ENCODE results near the gene RNF13. TPM values are rescaled to one million over a fixed set of nuclear protein-coding genes. Genes with fewer than 3 reads are reported as not detected.
"Not testable (repeated sequence)": the region's sequence is repeated elsewhere in the genome, so short reads cannot be mapped to it uniquely, and the experiment has no call there.

The RNF13 gene
- total RNA-seq, 2 donors from 2014 or later: 77.3 to 105 TPM

DNA sequence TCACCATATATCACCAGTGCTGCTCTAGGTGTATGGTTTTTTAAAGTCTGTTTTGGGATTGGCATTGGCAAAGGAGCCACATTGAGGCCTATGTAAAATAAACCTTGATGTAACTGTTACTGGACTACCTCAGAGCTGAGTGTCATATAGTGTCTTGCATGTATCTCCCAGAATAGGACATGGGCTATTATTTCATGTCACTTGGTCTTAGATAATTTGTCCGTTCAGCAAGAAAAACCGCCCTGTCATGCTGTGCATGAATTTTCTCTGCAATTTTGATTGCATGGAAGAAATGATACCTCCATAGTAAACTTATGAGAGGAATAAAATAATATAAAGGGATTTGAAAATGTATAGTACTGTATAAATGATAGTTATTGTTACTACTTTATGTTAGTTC lies 59.6 kb downstream of the RNF13 start:
- TF ChIP-seq POLR2AphosphoS5 (IDR thresholded peaks at IDR 0.05) (no peak), POLR2A (IDR thresholded peaks at IDR 0.05) (no peak)
- Histone ChIP-seq H3K9me3 (no peaks in the 10 kb centered on the region), H3K4me3 (no peak overlapping the region), H3K36me3 (no peaks in the 10 kb centered on the region), H3K27me3 (replicated peaks; ENCODE audit: insufficient read depth) (no peaks in the 10 kb centered on the region), H3K27ac (no peak overlapping the region), H3K4me1 (replicated peaks) (no peaks in the 10 kb centered on the region)
- no peak for DNase-seq (ENCODE audit: low spot score)
- intact Hi-C loops (cut with DNase I): no loop called here
- WGBS: 98% methylated on average over 2 of the region's 2 CpGs

GRCh38 chr3:149877668-149878067 lies 64.7 kb downstream of the RNF13 start:
- no peak overlapping the region for H3K27ac ChIP-seq
- intact Hi-C loops (cut with DNase I): no loop called here
- H3K4me1 ChIP-seq (replicated peaks): no peaks in the 10 kb centered on the region
- no peaks in the 10 kb centered on the region for H3K27me3 ChIP-seq (replicated peaks; ENCODE audit: insufficient read depth)
- H3K9me3 ChIP-seq: no peaks in the 10 kb centered on the region
- no peaks in the 10 kb centered on the region for H3K36me3 ChIP-seq
- no peak overlapping the region for H3K4me3 ChIP-seq
- no peak for TF ChIP-seq POLR2AphosphoS5 (IDR thresholded peaks at IDR 0.05)
- TF ChIP-seq, protein P1, sequence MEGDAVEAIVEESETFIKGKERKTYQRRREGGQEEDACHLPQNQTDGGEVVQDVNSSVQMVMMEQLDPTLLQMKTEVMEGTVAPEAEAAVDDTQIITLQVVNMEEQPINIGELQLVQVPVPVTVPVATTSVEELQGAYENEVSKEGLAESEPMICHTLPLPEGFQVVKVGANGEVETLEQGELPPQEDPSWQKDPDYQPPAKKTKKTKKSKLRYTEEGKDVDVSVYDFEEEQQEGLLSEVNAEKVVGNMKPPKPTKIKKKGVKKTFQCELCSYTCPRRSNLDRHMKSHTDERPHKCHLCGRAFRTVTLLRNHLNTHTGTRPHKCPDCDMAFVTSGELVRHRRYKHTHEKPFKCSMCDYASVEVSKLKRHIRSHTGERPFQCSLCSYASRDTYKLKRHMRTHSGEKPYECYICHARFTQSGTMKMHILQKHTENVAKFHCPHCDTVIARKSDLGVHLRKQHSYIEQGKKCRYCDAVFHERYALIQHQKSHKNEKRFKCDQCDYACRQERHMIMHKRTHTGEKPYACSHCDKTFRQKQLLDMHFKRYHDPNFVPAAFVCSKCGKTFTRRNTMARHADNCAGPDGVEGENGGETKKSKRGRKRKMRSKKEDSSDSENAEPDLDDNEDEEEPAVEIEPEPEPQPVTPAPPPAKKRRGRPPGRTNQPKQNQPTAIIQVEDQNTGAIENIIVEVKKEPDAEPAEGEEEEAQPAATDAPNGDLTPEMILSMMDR (IDR thresholded peaks at IDR 0.05): no peak
- TF ChIP-seq POLR2A (IDR thresholded peaks at IDR 0.05): no peak
- no peak for DNase-seq (ENCODE audit: low spot score)
- WGBS: 96% methylated on average over 1 of the region's 1 CpG

DNA sequence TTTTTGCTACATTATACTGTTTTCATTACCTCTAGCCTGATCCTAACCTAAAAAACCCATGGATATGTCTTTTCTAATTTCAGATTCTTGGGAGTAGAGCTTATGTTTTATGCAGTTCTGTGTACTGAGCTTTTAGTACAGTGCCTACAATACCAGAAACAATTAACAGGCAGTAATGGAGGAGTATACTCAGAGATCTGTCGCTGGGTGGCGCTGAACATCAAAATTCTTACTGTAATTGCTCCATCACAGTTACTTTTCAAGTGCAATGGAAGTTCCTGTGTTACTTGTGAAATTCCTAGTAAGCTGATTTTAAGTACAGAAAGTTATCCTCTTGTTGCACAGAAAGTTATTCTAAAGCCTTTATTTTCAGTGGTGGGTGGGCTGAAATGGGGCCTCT lies 66.9 kb downstream of the RNF13 start:
- Histone ChIP-seq H3K27me3 (replicated peaks; ENCODE audit: insufficient read depth) (no peaks in the 10 kb centered on the region), H3K27ac (no peak overlapping the region), H3K36me3 (no peaks in the 10 kb centered on the region), H3K4me3 (no peak overlapping the region), H3K4me1 (replicated peaks) (no peaks in the 10 kb centered on the region), H3K9me3 (no peaks in the 10 kb centered on the region)
- 21% methylated on average over 2 of the region's 2 CpGs for WGBS
- DNase-seq (ENCODE audit: low spot score): no peak
- intact Hi-C loops (cut with DNase I): loop anchor here (10.0 kb wide), 1 partner anchor 305 kb away; no protein-coding TSS in a partner anchor
- no peak for TF ChIP-seq POLR2A (IDR thresholded peaks at IDR 0.05)
- TF ChIP-seq, protein P1 (IDR thresholded peaks at IDR 0.05): peak in 3 of 4 experiments; percentile 17 to 47 (median 25)

- H3K27me3 ChIP-seq (replicated peaks; ENCODE audit: insufficient read depth): no peaks in the 10 kb centered on the region
- H3K9me3 ChIP-seq: no peaks in the 10 kb centered on the region
- WGBS: 75% methylated on average over 4 of the region's 4 CpGs
- DNase-seq (ENCODE audit: low spot score): no peak
- no peak overlapping the region for H3K4me3 ChIP-seq
- intact Hi-C loops (cut with DNase I): loop anchor here (10.0 kb wide), 1 partner anchor 303 kb away; no protein-coding TSS in a partner anchor
- H3K36me3 ChIP-seq: no peaks in the 10 kb centered on the region
- TF ChIP-seq POLR2A (IDR thresholded peaks at IDR 0.05) (no peak), POLR2AphosphoS5 (IDR thresholded peaks at IDR 0.05) (no peak)
- TF ChIP-seq, protein P1 (IDR thresholded peaks at IDR 0.05): no peak
- no peaks in the 10 kb centered on the region for H3K4me1 ChIP-seq (replicated peaks)
- no peak overlapping the region for H3K27ac ChIP-seq
Observed at GRCh38 chr3:149881879-149882278, 68.9 kb downstream of the RNF13 start.

GRCh38 chr3:149883134-149883533 lies 70.1 kb downstream of the RNF13 start:
- Histone ChIP-seq H3K4me3 (no peak overlapping the region), H3K4me1 (replicated peaks) (no peaks in the 10 kb centered on the region), H3K9me3 (no peaks in the 10 kb centered on the region), H3K27ac (no peak overlapping the region), H3K27me3 (replicated peaks; ENCODE audit: insufficient read depth) (no peaks in the 10 kb centered on the region), H3K36me3 (no peaks in the 10 kb centered on the region)
- intact Hi-C loops (cut with DNase I): loop anchor here (10.0 kb wide), 1 partner anchor 302 kb away; no protein-coding TSS in a partner anchor
- 95% methylated on average over 1 of the region's 1 CpG for WGBS
- TF ChIP-seq, protein P1 (IDR thresholded peaks at IDR 0.05): no peak
- no peak for TF ChIP-seq POLR2AphosphoS5 (IDR thresholded peaks at IDR 0.05)
- TF ChIP-seq POLR2A (IDR thresholded peaks at IDR 0.05): no peak
- DNase-seq (ENCODE audit: low spot score): no peak

DNA sequence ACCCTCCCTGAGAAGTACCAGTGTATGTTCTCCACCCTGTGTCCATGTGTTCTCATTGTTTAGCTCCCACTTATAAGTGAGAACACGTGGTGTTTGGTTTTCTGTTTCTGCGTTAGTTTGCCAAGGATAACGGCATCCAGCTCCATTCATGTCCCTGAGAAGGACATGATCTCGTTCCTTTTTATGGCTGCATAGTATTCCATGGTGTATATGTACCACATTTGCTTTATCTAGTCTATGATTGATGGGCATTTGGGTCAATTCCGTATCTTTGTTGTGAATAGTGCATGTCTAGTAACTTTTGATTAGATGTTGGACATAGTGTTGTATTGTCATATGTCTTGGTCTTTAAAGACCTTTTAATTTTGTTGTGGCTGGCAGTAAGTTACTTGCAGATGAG lies 70.8 kb downstream of the RNF13 start:
- WGBS: over 99% methylated on average over 5 of the region's 5 CpGs
- not testable (repeated sequence) for H3K9me3 ChIP-seq; H3K4me3 ChIP-seq; DNase-seq (ENCODE audit: low spot score); H3K27me3 ChIP-seq (replicated peaks; ENCODE audit: insufficient read depth); H3K36me3 ChIP-seq; H3K4me1 ChIP-seq (replicated peaks); H3K27ac ChIP-seq
- intact Hi-C loops (cut with DNase I): loop anchor here (10.0 kb wide), 1 partner anchor 301 kb away; no protein-coding TSS in a partner anchor

DNA sequence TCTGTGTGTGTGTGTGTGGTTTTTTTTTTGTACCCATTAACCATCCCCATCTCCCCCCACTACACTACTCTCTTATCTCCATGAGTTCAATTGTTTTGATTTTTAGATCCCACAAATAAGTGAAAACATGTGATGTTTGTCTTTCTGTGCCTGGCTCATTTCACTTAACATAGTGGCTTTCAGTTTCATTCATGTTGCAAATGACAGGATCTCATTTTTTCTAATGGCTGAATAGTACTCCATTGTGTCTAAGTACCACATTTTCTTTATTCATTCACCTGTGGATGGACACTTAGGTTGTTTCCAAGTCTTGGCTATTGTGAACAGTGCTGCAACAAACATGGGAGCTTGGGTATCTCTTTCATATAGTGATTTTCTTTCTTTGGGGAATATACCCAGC lies 71.8 kb downstream of the RNF13 start:
- intact Hi-C loops (cut with DNase I): loop anchor here (10.0 kb wide), 1 partner anchor 300 kb away; no protein-coding TSS in a partner anchor
- not testable (repeated sequence) for H3K9me3 ChIP-seq; DNase-seq (ENCODE audit: low spot score); H3K36me3 ChIP-seq; H3K27ac ChIP-seq; H3K4me1 ChIP-seq (replicated peaks); H3K4me3 ChIP-seq; H3K27me3 ChIP-seq (replicated peaks; ENCODE audit: insufficient read depth)

All from prostate gland (tissue), 2 donors.